GM18873 (cell line): ENCODE measurements around the gene LAMA3.

ENCODE experiments used
- ATAC-seq: cut with Tn5 transposase; IDR thresholded peaks from one replicate; pipeline ENCODE4 v1.9.1; 2021; ENCODE audit warnings: mild to moderate bottlenecking, moderate library complexity, moderate number of reproducible peaks; ENCODE audit not compliant: unreplicated experiment, low FRiP score

The LAMA3 gene

GRCh38 chr18:23812546-23813440, 123.5 kb downstream of the LAMA3 start:
- no peak for ATAC-seq

- no peak for ATAC-seq
These were observed 125.8 kb downstream of the LAMA3 start for GRCh38 chr18:23814991-23815614.

GRCh38 chr18:23816021-23816420, 126.8 kb downstream of the LAMA3 start:
- no peak for ATAC-seq

GRCh38 chr18:23816740-23817139, 127.5 kb downstream of the LAMA3 start:
- no peak for ATAC-seq

- no peak for ATAC-seq
These were observed 129.7 kb downstream of the LAMA3 start for GRCh38 chr18:23819001-23819400.

GRCh38 chr18:23822590-23823385, 133.5 kb downstream of the LAMA3 start:
- ATAC-seq, result no peak

- ATAC-seq, result no peak
These were observed 135.0 kb downstream of the LAMA3 start for GRCh38 chr18:23824240-23824639.

GRCh38 chr18:23824669-23825068, 135.4 kb downstream of the LAMA3 start:
- ATAC-seq, result no peak

- ATAC-seq, result no peak
These were observed 136.2 kb downstream of the LAMA3 start for GRCh38 chr18:23825496-23825895.

GRCh38 chr18:23825978-23826405, 136.7 kb downstream of the LAMA3 start:
- ATAC-seq, result peak; percentile 71

GRCh38 chr18:23826850-23827620, 137.8 kb downstream of the LAMA3 start:
- ATAC-seq, result no peak

GRCh38 chr18:23827681-23828080, 138.4 kb downstream of the LAMA3 start:
- no peak for ATAC-seq

GRCh38 chr18:23828426-23828825, 139.2 kb downstream of the LAMA3 start:
- ATAC-seq, result peak; percentile 85

GRCh38 chr18:23832911-23833310, 143.7 kb downstream of the LAMA3 start:
- ATAC-seq, result no peak

GRCh38 chr18:23833714-23834113, 144.5 kb downstream of the LAMA3 start:
- no peak for ATAC-seq

GRCh38 chr18:23835091-23835490, 145.8 kb downstream of the LAMA3 start:
- no peak for ATAC-seq

- ATAC-seq, result no peak
These were observed 146.3 kb downstream of the LAMA3 start for GRCh38 chr18:23835506-23835905.

GRCh38 chr18:23837591-23837990, 148.3 kb downstream of the LAMA3 start:
- ATAC-seq, result no peak

- ATAC-seq, result no peak
These were observed 149.0 kb downstream of the LAMA3 start for GRCh38 chr18:23838233-23838632.

- ATAC-seq, result no peak
These were observed 149.6 kb downstream of the LAMA3 start for GRCh38 chr18:23838801-23839366.
